ENCODE data around the gene POR. TPM values are rescaled to one million over a fixed set of nuclear protein-coding genes. Genes with fewer than 3 reads are reported as not detected.
A peak's percentile ranks its signal among the peaks of the same experiment; 100 is the strongest.

The POR gene
- total RNA-seq, 4 donors from 2014 or later: 66.6 to 244 (median 107) TPM

DNA sequence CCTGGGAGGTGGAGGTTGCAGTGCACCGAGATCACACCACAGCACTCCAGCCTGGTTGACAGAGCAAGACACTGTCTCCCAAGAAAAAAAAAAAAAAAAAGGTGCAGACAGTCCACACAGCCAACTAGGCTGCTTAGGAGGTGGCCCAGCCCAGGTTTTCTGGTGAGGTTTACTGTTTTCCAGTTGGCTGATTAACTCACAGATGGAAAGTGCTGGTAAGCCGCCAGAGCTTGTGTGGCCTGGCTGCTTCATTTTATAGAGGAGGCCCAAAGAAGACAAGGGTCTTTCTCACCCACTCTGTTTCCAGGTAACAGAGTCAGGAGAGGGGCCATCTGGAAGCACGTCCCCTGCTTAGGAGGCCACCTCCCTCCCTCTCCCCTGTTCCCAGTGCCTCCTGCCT is 29.9 kb upstream of the POR start:
- 84 to 89% methylated on average over 3 of the region's 3 CpGs for WGBS, 2 donors
- H3K27me3 ChIP-seq: no peaks in the 10 kb centered on the region
- no peaks in the 10 kb centered on the region for H3K9me3 ChIP-seq
- peaks cover 0 to 82% (median 6%) of the 10 kb centered on the region in 3 donors for H3K36me3 ChIP-seq
- H3K4me1 ChIP-seq: peaks cover 0 to 42% (median 12%) of the 10 kb centered on the region in 4 donors
- peak overlapping the region in 2 of 4 donors; percentile 24 to 84 for H3K27ac ChIP-seq
- TF ChIP-seq POLR2A (IDR thresholded peaks at IDR 0.05) (no peak), EP300 (IDR thresholded peaks at IDR 0.05) (no peak)
- TF ChIP-seq, protein P1, sequence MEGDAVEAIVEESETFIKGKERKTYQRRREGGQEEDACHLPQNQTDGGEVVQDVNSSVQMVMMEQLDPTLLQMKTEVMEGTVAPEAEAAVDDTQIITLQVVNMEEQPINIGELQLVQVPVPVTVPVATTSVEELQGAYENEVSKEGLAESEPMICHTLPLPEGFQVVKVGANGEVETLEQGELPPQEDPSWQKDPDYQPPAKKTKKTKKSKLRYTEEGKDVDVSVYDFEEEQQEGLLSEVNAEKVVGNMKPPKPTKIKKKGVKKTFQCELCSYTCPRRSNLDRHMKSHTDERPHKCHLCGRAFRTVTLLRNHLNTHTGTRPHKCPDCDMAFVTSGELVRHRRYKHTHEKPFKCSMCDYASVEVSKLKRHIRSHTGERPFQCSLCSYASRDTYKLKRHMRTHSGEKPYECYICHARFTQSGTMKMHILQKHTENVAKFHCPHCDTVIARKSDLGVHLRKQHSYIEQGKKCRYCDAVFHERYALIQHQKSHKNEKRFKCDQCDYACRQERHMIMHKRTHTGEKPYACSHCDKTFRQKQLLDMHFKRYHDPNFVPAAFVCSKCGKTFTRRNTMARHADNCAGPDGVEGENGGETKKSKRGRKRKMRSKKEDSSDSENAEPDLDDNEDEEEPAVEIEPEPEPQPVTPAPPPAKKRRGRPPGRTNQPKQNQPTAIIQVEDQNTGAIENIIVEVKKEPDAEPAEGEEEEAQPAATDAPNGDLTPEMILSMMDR (IDR thresholded peaks at IDR 0.05): no peak
- no peak for DNase-seq (ENCODE audit: low spot score in 2 of 2)
- H3K4me3 ChIP-seq: no peak overlapping the region

DNA sequence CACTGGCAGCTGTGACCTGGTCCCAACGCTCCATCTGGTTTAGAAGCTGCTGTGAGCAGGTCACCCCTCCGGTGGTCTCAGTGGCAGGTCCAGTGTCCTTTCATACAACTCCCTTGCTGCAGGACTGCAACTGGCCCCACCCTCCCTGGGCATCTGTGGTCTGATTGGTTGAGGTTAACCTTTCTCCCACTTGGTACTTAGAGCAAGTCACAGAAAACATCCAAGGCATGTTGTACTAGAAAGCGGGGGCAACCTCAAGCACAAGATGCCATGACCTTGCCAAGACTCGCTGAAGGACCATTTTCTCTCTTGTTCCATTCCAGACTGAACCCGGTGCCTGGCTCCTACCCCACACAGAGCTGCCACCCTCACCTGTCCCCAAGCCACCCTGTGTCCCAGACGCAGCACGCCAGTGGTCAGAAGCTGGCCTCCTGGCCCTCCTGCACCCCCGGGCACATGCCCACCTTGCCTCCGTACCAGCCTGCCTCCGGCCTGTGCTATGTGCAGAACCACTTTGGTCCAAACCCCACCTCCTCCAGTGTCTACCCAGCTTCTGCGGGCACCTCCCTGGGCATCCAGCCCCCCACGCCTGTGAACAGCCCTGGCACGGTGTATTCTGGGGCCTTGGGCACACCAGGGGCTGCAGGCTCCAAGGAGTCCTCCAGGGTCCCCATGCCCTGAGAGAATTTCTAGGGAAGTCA is 27.1 kb upstream of the POR start:
- H3K36me3 ChIP-seq: peaks cover 0 to 64% (median 0%) of the 10 kb centered on the region in 3 donors
- DNase-seq (ENCODE audit: low spot score in 2 of 2): no peak
- TF ChIP-seq POLR2A (IDR thresholded peaks at IDR 0.05) (no peak), EP300 (IDR thresholded peaks at IDR 0.05) (no peak)
- TF ChIP-seq, protein P1 (IDR thresholded peaks at IDR 0.05): no peak

DNA sequence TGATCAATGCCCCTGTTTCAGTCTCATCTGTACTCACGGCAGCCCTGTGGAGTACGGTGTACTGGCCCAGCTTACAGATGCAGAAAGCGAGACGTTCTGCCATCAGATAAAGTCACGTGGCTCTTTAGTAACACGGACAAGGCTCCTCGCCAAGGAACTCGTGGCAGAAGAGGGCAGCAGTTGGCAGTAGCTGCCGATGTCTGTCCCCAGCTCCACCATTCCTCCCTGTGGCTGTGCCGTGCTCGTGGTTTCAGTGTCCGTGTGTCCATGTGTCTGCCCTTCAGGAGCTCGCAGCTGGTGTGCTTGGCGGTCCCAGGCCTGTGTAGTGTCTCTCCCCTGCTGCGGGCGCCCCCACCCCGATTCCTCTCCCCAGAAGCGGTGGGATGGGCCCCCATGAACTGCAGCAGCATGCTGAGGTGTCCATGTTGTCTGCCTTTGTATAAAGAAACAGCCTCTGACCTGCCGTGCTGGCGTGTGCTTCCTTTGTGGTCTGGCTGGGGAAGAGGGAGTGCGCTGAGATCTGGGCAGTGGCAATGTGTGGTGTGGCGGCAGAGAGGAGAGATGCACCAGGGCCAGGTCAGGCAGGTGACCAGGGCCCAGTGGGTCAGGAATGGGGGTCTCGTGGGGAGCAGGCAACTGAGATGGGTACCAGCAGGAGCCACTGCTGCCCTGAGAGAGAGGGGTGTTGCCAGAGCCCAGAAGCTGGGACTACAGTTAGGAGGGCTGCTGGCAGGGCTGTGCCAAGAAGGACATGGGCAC is 26.3 kb upstream of the POR start:
- 76% methylated on average over 19 to 23 of the region's 23 CpGs for WGBS, 2 donors
- no peak for DNase-seq (ENCODE audit: low spot score in 2 of 2)
- Histone ChIP-seq H3K4me3 (no peak overlapping the region), H3K27ac (peak overlapping the region; percentile 35 to 84 (median 65)), H3K27me3 (no peaks in the 10 kb centered on the region), H3K36me3 (peaks cover 0 to 56% (median 0%) of the 10 kb centered on the region in 3 donors), H3K4me1 (peaks cover 0 to 59% (median 10%) of the 10 kb centered on the region in 4 donors), H3K9me3 (no peaks in the 10 kb centered on the region)
- TF ChIP-seq POLR2A (IDR thresholded peaks at IDR 0.05) (no peak), EP300 (IDR thresholded peaks at IDR 0.05) (no peak)
- TF ChIP-seq, protein P1 (IDR thresholded peaks at IDR 0.05): no peak

More for the DNA sequence above, 27.1 kb upstream of the POR start:
- Histone ChIP-seq H3K9me3 (no peaks in the 10 kb centered on the region), H3K4me3 (no peak overlapping the region), H3K4me1 (peaks cover 0 to 53% (median 9%) of the 10 kb centered on the region in 4 donors), H3K27ac (peak overlapping the region in 3 of 4 donors; percentile 35 to 84 (median 80)), H3K27me3 (no peaks in the 10 kb centered on the region)
- whole genome bisulfite sequencing, 2 donors: 82 to 84% methylated on average over 13 of the region's 13 CpGs

DNA sequence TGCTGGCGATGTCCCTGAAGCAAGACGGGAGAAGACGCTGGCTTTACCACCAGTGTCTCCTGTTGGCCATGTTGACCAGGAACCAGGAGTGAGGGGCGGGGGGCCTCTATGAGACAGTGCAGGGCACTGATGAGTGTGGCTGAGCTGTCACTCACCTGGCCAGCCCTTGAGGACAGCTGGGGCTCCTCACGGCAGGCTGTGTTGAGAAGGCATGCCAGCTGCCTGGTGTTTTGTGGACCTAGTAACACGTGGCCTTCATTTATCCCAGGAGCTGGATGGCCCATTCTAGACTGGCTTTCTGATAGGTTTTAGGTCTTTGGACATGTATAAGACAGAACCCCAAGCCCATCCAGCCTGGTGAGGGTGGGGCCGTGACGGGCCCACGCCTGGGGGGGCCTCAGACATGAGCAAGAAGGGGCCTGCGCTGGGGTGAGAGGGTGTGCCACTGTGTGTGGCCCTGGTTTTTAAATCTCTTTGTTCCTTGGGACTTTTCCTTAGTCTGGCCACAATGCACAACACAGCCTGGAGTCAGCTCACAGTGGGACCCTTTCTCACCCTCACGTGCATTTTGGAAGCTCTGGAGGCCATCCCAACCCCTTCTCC is 25.6 kb upstream of the POR start:
- TF ChIP-seq, protein P1 (IDR thresholded peaks at IDR 0.05): no peak
- TF ChIP-seq POLR2A (IDR thresholded peaks at IDR 0.05) (no peak), EP300 (IDR thresholded peaks at IDR 0.05) (no peak)
- Histone ChIP-seq H3K36me3 (peaks cover 0 to 49% (median 0%) of the 10 kb centered on the region in 3 donors), H3K9me3 (no peaks in the 10 kb centered on the region), H3K4me3 (no peak overlapping the region), H3K4me1 (peaks cover 0 to 59% (median 10%) of the 10 kb centered on the region in 4 donors), H3K27me3 (no peaks in the 10 kb centered on the region), H3K27ac (peak overlapping the region in 3 of 4 donors; percentile 50 to 84 (median 80))
- DNase-seq (ENCODE audit: low spot score in 2 of 2): no peak
- WGBS, 2 donors: 74 to 77% methylated on average over 10 of the region's 11 CpGs
